ENCODE data around the gene NFIC.

Gene NFIC

GRCh38 chr19:3455393-3455955 is 89.1 kb downstream of the NFIC start:
- no peak for DNase-seq

GRCh38 chr19:3455960-3456601 is 89.7 kb downstream of the NFIC start:
- no peak for DNase-seq

DNA sequence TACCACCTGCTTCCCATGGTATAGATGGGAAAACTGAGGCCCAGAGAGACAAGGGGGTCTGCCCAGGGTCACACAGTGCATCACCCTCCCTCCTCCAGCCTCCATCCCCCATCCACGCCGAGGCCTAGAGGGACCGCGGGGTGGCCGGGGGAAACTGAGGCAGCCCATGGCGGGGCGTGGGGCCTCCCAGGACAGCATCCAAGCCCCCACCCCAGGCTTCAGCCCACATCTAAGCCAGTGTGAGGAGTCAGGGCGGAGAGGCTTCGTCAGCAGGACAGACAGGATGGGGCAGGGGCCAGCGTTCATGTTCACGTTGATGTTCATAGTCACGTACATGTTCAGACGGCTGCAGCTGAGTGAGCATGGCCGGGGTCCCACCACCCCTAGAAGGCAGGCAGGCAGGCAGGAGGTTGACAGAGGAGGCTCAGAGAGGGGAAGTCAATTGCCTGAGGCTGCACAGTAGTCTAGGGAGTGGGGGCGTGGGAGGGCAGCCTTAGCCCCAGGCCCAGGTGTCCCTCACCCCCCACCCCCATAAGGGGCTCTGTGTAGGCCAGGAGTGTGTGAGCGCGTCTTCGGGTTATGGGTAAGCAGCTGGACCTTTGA is 90.6 kb downstream of the NFIC start:
- DNase-seq: no peak

DNA sequence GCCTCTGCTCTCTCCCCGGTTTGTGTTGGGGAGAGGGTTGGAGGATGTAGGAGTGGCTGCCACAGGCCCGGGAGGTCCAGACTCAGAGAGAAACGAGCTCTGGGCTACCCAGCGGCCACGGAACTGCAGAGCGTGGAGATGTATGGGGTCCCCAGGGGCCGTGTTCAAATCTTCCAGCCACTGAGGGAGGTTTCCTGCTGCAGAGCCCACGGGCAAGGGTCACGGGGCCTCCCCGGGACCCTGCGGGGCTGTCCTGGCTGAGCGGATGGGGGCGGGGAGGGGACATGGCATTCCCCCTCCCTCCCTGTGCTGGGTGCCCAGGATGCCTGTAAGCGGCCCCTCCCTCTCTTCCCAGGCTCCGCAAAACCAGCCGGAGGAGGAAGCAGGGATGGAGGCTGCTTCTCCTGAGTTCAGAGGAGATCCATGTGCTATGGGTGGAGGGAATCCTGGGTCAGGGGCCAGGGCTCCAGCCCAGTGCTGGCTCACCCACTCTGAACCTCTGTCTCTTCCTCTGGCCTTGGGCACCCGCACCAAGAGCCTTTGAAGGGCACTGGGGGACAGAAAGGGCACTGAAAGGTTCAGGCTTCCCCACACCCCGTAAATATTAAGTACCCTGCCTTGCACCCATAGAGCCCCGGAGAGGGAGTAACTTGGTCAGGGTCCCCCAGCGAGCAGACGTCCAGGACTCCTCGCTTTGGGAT is 91.3 kb downstream of the NFIC start:
- DNase-seq: no peak

- no peak for DNase-seq
These were observed 92.1 kb downstream of the NFIC start for GRCh38 chr19:3458229-3459088.

GRCh38 chr19:3459089-3459881 is 92.9 kb downstream of the NFIC start:
- no peak for DNase-seq

- DNase-seq: no peak
These were observed 93.7 kb downstream of the NFIC start for GRCh38 chr19:3459965-3460582.

DNA sequence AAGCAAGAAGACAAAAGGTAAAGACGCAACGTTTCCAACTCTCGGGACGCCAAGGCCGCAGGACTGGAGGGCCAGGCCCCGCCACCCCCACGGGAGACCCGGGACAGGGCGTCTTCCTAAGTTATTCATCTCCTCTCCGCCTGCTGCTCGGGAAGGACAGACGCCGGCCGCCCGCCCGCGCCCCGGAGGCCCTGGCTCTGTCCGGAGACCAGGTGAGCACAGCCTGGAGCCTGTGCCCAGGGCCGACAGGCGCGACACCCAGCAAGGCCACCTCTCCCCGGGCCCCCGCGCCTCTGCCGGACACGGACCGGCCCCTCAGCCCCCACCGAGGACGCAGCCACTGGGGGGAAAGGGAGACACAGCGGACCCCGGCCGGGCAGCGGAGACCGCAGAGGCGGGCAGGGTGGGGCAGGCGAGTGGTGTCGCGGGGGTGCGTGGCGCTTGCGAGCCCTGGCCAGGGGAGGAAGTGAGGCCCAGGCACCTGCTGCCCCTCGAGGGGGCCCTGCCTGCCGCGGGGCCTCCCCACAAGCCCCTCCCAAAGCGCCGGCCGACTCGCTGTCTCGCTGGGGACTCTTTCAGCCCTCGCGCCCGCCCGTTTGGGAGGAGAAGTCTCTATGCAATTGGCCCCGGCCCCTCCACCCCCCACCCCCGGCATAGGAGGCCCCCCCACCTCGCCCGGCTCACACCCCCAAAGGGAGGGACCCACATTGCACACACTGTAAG is 96.8 kb downstream of the NFIC start:
- no peak for DNase-seq

GRCh38 chr19:3463714-3464586 is 97.6 kb downstream of the NFIC start:
- no peak for DNase-seq

GRCh38 chr19:3464587-3465235 is 98.3 kb downstream of the NFIC start:
- no peak for DNase-seq

GRCh38 chr19:3465552-3465951 is 99.2 kb downstream of the NFIC start:
- DNase-seq: no peak

GRCh38 chr19:3466635-3467034 is 100.3 kb downstream of the NFIC start:
- no peak for DNase-seq

DNA sequence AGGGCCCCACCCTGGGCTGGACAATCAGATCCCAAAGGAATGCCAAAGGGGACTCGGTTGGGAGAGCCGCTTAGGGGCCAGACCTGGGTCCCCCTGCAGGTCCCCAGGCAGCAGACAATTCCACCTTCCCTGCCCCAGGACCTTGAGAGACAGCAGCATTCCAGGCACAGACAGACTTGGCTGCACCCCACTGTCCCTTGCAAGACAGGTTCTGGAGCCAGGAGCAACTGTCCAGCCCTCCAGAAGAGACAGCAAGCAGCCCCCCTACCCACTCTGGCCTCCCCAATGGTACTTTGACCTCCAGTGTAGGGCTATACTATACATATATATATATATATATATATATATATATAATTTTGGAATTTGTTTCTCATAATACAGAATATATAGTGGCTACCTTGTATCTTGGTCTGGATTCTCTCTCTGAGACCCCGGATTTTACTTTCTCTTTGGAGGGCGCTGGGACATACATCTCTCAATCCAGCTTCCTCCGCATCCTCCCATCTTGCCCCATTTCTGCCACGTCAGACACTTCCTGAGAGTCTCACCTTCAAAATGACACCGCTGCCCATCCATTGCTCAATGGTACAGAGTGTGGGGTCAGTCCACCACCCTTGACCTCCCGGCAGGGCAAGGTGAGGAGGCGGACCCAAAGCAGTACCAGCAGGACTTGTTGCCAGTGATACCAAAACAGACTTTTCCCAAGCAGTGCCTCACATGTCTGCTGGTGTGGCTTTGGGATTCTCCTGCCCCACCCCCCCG is 101.2 kb downstream of the NFIC start:
- DNase-seq: no peak

DNA sequence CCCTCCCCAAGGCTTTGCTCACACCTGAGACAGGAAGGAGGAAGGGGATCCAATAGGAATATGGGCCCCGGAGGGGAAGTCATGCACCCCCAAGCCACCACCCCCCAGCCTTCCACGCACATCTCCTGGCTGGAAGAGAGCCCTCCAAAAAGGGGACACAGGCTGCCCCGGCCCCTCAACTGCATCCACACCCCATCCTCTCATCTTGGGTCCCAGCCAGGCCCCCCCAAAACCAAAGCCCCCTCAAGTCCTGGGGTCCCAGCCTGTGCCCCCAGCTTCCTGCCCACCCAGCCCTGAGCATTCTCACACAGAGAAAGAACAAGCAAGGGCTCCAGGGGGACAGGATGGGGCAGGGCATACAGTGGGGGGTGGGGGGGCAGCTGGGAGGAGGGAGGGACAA is 101.8 kb downstream of the NFIC start:
- no peak for DNase-seq

GRCh38 chr19:3469638-3470499 is 103.5 kb downstream of the NFIC start:
- DNase-seq: no peak

DNA sequence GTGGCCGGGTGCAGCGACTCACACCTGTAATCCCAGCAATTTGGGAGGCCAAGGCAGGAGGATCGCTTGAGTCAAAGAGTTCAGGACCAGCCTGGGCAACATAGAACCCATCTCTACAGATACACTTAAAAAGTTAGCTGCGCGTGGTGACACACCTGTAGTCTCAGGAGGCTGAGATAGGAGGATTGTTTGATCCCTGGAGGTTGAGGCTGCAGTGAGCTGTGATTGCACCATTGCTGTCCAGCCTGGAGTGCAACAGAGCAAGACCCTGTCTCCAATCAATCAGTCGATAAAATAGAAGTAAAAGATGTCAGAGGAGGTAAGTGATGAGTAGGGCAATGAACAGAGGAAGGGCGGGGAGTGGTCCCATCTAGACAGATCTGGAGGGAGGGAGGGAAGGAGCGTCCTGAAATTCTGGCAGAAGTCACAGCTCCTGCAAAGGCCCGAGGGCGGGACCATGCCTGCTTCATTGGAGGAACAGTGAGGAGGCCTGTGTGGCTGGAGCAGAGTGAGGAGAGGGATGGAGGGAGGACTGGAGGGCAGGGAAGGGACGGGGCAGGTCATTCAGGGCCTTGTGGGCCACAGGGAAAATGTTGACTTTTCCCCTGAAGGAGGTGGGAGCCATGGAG is 104.2 kb downstream of the NFIC start:
- no peak for DNase-seq

Measured in activated CD4-positive, alpha-beta T cell treated with anti-CD3 and anti-CD28 coated beads for 48 hours (primary cell).